ENCODE measurements around the gene SETD2.

GRCh38 chr3:46984591-46985459 is 179.1 kb downstream of the SETD2 start:
- no peak for TF ChIP-seq CTCF (IDR thresholded peaks at IDR 0.05; ENCODE audit: low read length)
- no peak for TF ChIP-seq EZH2 (IDR thresholded peaks at IDR 0.05; ENCODE audit: borderline replicate concordance, low read length)

All from OCI-LY1 (cell line).